Stimulated activated naive CD8-positive, alpha-beta T cell treated with anti-CD3 and anti-CD28 coated beads, Interleukin-15, amount 100 ng/mL, for 72 hours (primary cell): ENCODE results near the gene BCL2L14.
"Not testable (repeated sequence)": the region's sequence is repeated elsewhere in the genome, so short reads cannot be mapped to it uniquely, and the experiment has no call there.

Experiments used
- ATAC-seq: fragments of 150-1000 bp; cut with Tn5 transposase; 2 replicates; pipeline ENCODE4 v1.10.0; 2021; ENCODE audit warnings: mild to moderate bottlenecking, moderate library complexity
- DNase-seq, 2 donors: peaks; one replicate each; pipeline ENCODE4 v3.0.0; 2021 to 2022
- H3K27ac Mint-ChIP-seq, 2 donors: one replicate each; pipeline ENCODE4 v1.8.0; 2022; ENCODE audit warnings: mild to moderate bottlenecking in 2 of 2, mixed read lengths in 2 of 2, moderate library complexity in 2 of 2
- H3K27me3 Mint-ChIP-seq: one replicate; pipeline ENCODE4 v1.8.0; 2022; ENCODE audit warnings: mixed read lengths
- H3K4me1 Mint-ChIP-seq: one replicate; pipeline ENCODE4 v1.8.0; 2022; ENCODE audit warnings: mild to moderate bottlenecking, mixed read lengths
- H3K4me3 Mint-ChIP-seq, 2 donors: one replicate each; pipeline ENCODE4 v1.8.0; 2022; ENCODE audit warnings: mild to moderate bottlenecking in 2 of 2, mixed read lengths in 2 of 2, moderate library complexity in 1 of 2
- H3K9me3 Mint-ChIP-seq, 2 donors: one replicate each; pipeline ENCODE4 v1.8.0; 2022; ENCODE audit warnings: mixed read lengths in 2 of 2

The BCL2L14 gene

GRCh38 chr12:12086973-12087692 is 16.4 kb downstream of the BCL2L14 start:
- H3K4me1 Mint-ChIP-seq: no peaks in the 10 kb centered on the region
- DNase-seq (no peak), ATAC-seq (no peak)
- no peaks in the 10 kb centered on the region for H3K9me3 Mint-ChIP-seq
- no peak overlapping the region for H3K4me3 Mint-ChIP-seq
- no peak overlapping the region for H3K27ac Mint-ChIP-seq
- H3K27me3 Mint-ChIP-seq: peaks cover 16% of the 10 kb centered on the region

GRCh38 chr12:12087693-12088034 is 16.9 kb downstream of the BCL2L14 start:
- Mint-ChIP-seq H3K27ac (no peak overlapping the region), H3K4me1 (no peaks in the 10 kb centered on the region), H3K27me3 (peaks cover 16% of the 10 kb centered on the region)

GRCh38 chr12:12088147-12088546 is 17.4 kb downstream of the BCL2L14 start:
- H3K4me3 Mint-ChIP-seq: no peak overlapping the region

More at GRCh38 chr12:12087693-12088034, 16.9 kb downstream of the BCL2L14 start:
- Mint-ChIP-seq H3K4me3 (no peak overlapping the region), H3K9me3 (no peaks in the 10 kb centered on the region)
- DNase-seq (no peak), ATAC-seq (no peak)

GRCh38 chr12:12088761-12089160 is 18.0 kb downstream of the BCL2L14 start:
- H3K9me3 Mint-ChIP-seq: no peaks in the 10 kb centered on the region
- no peak for DNase-seq
- peaks cover 16% of the 10 kb centered on the region for H3K27me3 Mint-ChIP-seq
- no peaks in the 10 kb centered on the region for H3K4me1 Mint-ChIP-seq
- no peak for ATAC-seq
- no peak overlapping the region for H3K27ac Mint-ChIP-seq
- H3K4me3 Mint-ChIP-seq: no peak overlapping the region

More at GRCh38 chr12:12088147-12088546, 17.4 kb downstream of the BCL2L14 start:
- no peak overlapping the region for H3K27ac Mint-ChIP-seq
- H3K9me3 Mint-ChIP-seq: no peaks in the 10 kb centered on the region
- DNase-seq (no peak), ATAC-seq (no peak)
- no peaks in the 10 kb centered on the region for H3K4me1 Mint-ChIP-seq
- H3K27me3 Mint-ChIP-seq: peaks cover 16% of the 10 kb centered on the region

GRCh38 chr12:12091071-12091470 is 20.3 kb downstream of the BCL2L14 start:
- Mint-ChIP-seq H3K27ac (no peak overlapping the region), H3K4me3 (no peak overlapping the region), H3K27me3 (peaks cover 16% of the 10 kb centered on the region), H3K4me1 (no peaks in the 10 kb centered on the region), H3K9me3 (no peaks in the 10 kb centered on the region)
- no peak for DNase-seq
- ATAC-seq: no peak

GRCh38 chr12:12091977-12092663 is 21.4 kb downstream of the BCL2L14 start:
- Mint-ChIP-seq H3K27ac (no peak overlapping the region), H3K4me1 (no peaks in the 10 kb centered on the region), H3K27me3 (peaks cover 15% of the 10 kb centered on the region), H3K4me3 (no peak overlapping the region), H3K9me3 (no peaks in the 10 kb centered on the region)
- DNase-seq: no peak
- no peak for ATAC-seq

GRCh38 chr12:12094481-12094880 is 23.7 kb downstream of the BCL2L14 start:
- DNase-seq (no peak), ATAC-seq (no peak)
- Mint-ChIP-seq H3K9me3 (no peaks in the 10 kb centered on the region), H3K27ac (no peak overlapping the region), H3K4me3 (no peak overlapping the region), H3K27me3 (peaks cover 9% of the 10 kb centered on the region), H3K4me1 (no peaks in the 10 kb centered on the region)

- Mint-ChIP-seq H3K4me1 (no peaks in the 10 kb centered on the region), H3K27ac (peak overlapping the region in 1 of 2 donors; percentile 5), H3K4me3 (no peak overlapping the region), H3K27me3 (peaks cover 9% of the 10 kb centered on the region), H3K9me3 (no peaks in the 10 kb centered on the region)
- no peak for ATAC-seq
- DNase-seq: no peak
Measured at GRCh38 chr12:12095021-12095420, 24.3 kb downstream of the BCL2L14 start.

GRCh38 chr12:12097891-12098690 is 27.4 kb downstream of the BCL2L14 start:
- no peaks in the 10 kb centered on the region for H3K4me1 Mint-ChIP-seq
- DNase-seq (no peak), ATAC-seq (no peak)
- H3K9me3 Mint-ChIP-seq: peaks cover 0 to 2% of the 10 kb centered on the region in 2 donors
- H3K4me3 Mint-ChIP-seq: no peak overlapping the region
- no peak overlapping the region for H3K27ac Mint-ChIP-seq
- H3K27me3 Mint-ChIP-seq: no peaks in the 10 kb centered on the region

- Mint-ChIP-seq H3K9me3 (peaks cover 0 to 7% of the 10 kb centered on the region in 2 donors), H3K27me3 (no peaks in the 10 kb centered on the region), H3K4me3 (no peak overlapping the region), H3K4me1 (no peaks in the 10 kb centered on the region), H3K27ac (no peak overlapping the region)
- no peak for ATAC-seq
- no peak for DNase-seq
Measured at GRCh38 chr12:12098691-12099015, 27.9 kb downstream of the BCL2L14 start.

- ATAC-seq (no peak), DNase-seq (no peak)
- H3K27me3 Mint-ChIP-seq: no peaks in the 10 kb centered on the region
- H3K9me3 Mint-ChIP-seq: peaks cover under 1 to 10% of the 10 kb centered on the region in 2 donors
- H3K4me3 Mint-ChIP-seq: no peak overlapping the region
- H3K27ac Mint-ChIP-seq: no peak overlapping the region
- H3K4me1 Mint-ChIP-seq: no peaks in the 10 kb centered on the region
Measured at GRCh38 chr12:12099102-12099501, 28.4 kb downstream of the BCL2L14 start.

GRCh38 chr12:12107678-12108077 is 36.9 kb downstream of the BCL2L14 start:
- no peak overlapping the region for H3K4me3 Mint-ChIP-seq
- no peak for ATAC-seq
- no peak for DNase-seq
- no peaks in the 10 kb centered on the region for H3K4me1 Mint-ChIP-seq
- H3K9me3 Mint-ChIP-seq: peaks cover 27 to 39% of the 10 kb centered on the region in 2 donors
- H3K27me3 Mint-ChIP-seq: no peaks in the 10 kb centered on the region
- H3K27ac Mint-ChIP-seq: peak overlapping the region in 1 of 2 donors; percentile 50

- no peak overlapping the region for H3K27ac Mint-ChIP-seq
- H3K27me3 Mint-ChIP-seq: no peaks in the 10 kb centered on the region
- ATAC-seq (no peak), DNase-seq (no peak)
- no peak overlapping the region for H3K4me3 Mint-ChIP-seq
- no peaks in the 10 kb centered on the region for H3K4me1 Mint-ChIP-seq
- peaks cover 27 to 33% of the 10 kb centered on the region in 2 donors for H3K9me3 Mint-ChIP-seq
Measured at GRCh38 chr12:12108441-12109058, 37.8 kb downstream of the BCL2L14 start.

- peak overlapping the region in 1 of 2 donors; percentile 68 for H3K27ac Mint-ChIP-seq
- peaks cover 21 to 24% of the 10 kb centered on the region in 2 donors for H3K9me3 Mint-ChIP-seq
- H3K4me1 Mint-ChIP-seq, ATAC-seq, H3K27me3 Mint-ChIP-seq: not testable (repeated sequence)
- DNase-seq: peak; percentile 17 to 36
- peak overlapping the region in 1 of 2 donors; percentile 43 for H3K4me3 Mint-ChIP-seq
Measured at GRCh38 chr12:12110923-12111555, 40.3 kb downstream of the BCL2L14 start.

GRCh38 chr12:12115514-12115913 is 44.8 kb downstream of the BCL2L14 start:
- ATAC-seq (no peak), DNase-seq (no peak)
- Mint-ChIP-seq H3K4me3 (no peak overlapping the region), H3K4me1 (no peaks in the 10 kb centered on the region), H3K27me3 (no peaks in the 10 kb centered on the region), H3K9me3 (no peaks in the 10 kb centered on the region), H3K27ac (no peak overlapping the region)
